PC-3 (cell line): ENCODE results near the gene LILRA6.

Experiments used
- EZH2 ChIP-seq: fragments of 300-600 bp; sonication (generic); IDR thresholded peaks from one replicate; pipeline ENCODE4 v1.6.1; 2017; ENCODE audit warnings: antibody characterized with exemption, mild to moderate bottlenecking, low read length; ENCODE audit not compliant: unreplicated experiment
- TF ChIP-seq, protein P1 (sequence below): fragments of 300-600 bp; sonication (generic); conservative IDR thresholded peaks from 2 replicates; pipeline ENCODE4 v1.5.1; 2017; ENCODE audit warnings: antibody characterized with exemption, low read depth, mild to moderate bottlenecking, low read length

- TF ChIP-seq, protein P1, sequence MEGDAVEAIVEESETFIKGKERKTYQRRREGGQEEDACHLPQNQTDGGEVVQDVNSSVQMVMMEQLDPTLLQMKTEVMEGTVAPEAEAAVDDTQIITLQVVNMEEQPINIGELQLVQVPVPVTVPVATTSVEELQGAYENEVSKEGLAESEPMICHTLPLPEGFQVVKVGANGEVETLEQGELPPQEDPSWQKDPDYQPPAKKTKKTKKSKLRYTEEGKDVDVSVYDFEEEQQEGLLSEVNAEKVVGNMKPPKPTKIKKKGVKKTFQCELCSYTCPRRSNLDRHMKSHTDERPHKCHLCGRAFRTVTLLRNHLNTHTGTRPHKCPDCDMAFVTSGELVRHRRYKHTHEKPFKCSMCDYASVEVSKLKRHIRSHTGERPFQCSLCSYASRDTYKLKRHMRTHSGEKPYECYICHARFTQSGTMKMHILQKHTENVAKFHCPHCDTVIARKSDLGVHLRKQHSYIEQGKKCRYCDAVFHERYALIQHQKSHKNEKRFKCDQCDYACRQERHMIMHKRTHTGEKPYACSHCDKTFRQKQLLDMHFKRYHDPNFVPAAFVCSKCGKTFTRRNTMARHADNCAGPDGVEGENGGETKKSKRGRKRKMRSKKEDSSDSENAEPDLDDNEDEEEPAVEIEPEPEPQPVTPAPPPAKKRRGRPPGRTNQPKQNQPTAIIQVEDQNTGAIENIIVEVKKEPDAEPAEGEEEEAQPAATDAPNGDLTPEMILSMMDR, result peak; percentile 99
- no peak for TF ChIP-seq EZH2
These were observed 11.3 kb downstream of the LILRA6 start for GRCh38 chr19:54231077-54231931.
